OCI-LY1 (cell line): ENCODE results near the gene ZNF550.
"Not testable (repeated sequence)": the region's sequence is repeated elsewhere in the genome, so short reads cannot be mapped to it uniquely, and the experiment has no call there.

Experiments
- CTCF ChIP-seq: fragments of 200-600 bp; sonication (generic), shearing (Covaris generic); IDR thresholded peaks from 2 replicates; pipeline ENCODE4 v1.5.1; 2017; ENCODE audit warnings: mild to moderate bottlenecking, antibody characterized with exemption, low read length, moderate library complexity, mixed read lengths
- EZH2 ChIP-seq: fragments of 200-600 bp; sonication (generic), shearing (Covaris generic); IDR thresholded peaks from 2 replicates; pipeline ENCODE4 v1.8.0; 2017; ENCODE audit warnings: borderline replicate concordance, mixed run types, mild to moderate bottlenecking, antibody characterized with exemption, low read length, moderate library complexity, mixed read lengths

- TF ChIP-seq CTCF, EZH2: not testable (repeated sequence)
These were observed 41.6 kb downstream of the ZNF550 start for GRCh38 chr19:57518021-57518420.
